NCI-H526 treated with DMSO at 0.1 percent for 48 hours (cell line): Measurements from ENCODE around the gene TFAP2D.
A peak's percentile ranks its signal among the peaks of the same experiment; 100 is the strongest.

Experiments
- DNase-seq: peaks from one replicate; lab custom pipeline; 2025; lab: John Stamatoyannopoulos, UW

TFAP2D gene

GRCh38 chr6:50720623-50721022, 7.3 kb downstream of the TFAP2D start:
- no peak for DNase-seq

DNA sequence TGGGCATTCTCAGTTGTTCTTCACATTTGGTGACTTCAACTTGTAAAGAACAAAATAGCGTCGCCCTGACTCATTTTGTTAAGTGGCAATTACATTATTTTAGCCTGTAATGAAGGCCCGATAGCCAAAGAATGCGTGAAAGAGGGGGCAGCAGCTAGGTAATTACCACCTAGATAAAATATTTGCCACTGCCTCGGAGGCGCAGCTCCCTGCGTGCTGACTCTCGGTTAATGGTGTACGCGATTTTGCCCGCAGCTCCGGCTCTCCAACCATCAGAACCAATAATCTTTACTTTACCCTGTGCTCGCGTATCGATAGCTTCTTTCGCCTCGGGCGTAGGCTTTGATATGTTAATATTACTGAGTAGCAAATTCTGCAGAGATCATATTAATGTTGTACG, 8.7 kb downstream of the TFAP2D start:
- no peak for DNase-seq

GRCh38 chr6:50722829-50723554, 9.7 kb downstream of the TFAP2D start:
- no peak for DNase-seq

DNA sequence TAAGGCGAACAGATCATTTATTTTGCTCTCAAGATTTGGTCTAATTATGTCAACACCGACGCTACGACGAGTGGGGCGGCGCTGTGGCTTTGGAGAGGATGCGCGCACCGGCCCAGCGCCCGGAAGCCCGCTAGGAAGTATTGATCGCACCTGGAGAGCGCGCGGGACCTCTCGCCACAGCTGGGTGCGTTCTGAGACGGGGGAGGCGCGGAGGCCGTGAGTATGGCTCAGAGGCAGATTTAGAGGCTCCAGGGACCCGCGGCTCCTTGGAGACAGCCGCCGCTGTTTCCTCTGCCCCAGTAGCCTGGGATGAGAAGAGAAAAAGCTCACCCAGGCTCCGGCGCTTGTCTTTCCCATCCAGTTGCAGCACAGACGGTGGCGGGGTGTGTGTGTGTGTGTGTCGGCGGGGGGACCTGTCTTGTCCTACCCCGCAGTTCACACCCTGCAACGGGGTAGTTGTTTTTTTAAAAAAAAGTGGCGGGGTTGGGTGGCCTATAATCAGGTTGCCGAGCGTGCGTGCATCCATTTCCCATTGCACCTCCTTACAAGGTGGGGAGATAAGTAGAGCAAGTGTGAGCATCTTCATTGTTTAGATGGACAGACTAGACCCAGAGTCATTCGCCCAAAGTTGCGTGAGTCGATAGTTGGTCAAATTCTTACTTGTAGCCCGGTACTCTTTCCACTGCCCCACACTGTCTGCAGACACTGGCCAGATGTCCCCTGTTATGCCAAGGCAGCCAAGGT, 11.2 kb downstream of the TFAP2D start:
- no peak for DNase-seq

GRCh38 chr6:50734488-50734887, 21.2 kb downstream of the TFAP2D start:
- DNase-seq = no peak

GRCh38 chr6:50742161-50742560, 28.8 kb downstream of the TFAP2D start:
- no peak for DNase-seq

DNA sequence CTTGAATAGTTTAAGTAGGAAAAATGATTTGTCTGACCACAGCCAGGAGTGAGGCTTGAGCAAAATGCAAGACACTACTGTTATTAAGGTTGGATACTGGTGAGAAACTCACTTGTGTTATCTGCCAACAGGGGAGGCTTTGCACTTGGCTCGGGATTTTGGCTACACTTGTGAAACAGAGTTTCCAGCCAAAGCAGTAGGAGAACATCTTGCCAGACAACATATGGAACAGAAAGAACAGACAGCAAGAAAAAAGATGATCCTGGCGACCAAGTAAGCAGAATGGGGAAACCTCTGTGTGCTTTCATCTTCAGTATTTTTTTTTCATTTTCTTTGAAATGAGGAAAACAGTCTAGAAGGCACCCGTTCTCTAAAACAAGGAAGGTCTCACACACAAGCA, 31.6 kb downstream of the TFAP2D start:
- DNase-seq = no peak

DNA sequence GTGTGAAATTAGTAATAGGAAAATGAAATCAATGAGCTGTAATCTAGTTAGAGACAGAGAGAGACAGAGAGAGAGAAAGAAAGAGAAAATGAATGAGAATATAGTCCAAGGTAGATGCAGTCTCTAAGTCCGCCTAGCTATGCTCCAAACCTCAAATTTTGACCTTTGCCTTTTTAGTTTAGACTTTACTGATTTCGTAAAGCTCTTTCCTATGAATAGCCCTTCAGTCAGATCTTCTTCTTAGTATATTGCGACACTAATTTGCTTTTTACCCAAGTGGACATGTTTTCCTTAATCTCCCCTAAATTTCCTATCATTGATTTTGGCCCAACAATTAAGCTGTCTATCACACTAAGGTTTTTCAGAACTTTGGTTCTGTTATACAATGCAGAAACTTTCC, 49.5 kb downstream of the TFAP2D start:
- no peak for DNase-seq

DNA sequence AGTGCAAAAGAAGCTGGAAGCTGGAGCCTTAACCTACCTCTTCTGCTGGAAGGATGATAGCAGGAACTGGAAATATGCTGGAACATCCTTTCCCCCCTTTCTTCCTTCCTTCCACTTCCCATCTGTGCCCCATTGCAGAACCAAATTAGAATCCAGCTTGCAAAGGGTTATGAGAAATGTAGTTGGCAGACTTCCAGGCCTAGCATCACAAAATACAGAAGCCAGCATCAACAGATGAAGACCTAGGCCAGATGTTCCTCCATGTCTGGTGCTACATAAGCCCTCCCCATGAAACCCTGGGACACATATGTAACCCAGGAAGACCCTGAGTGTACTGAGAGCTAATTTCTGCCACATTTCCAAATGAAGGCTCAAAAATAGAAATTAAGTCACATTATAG, 65.4 kb downstream of the TFAP2D start:
- DNase-seq = no peak

DNA sequence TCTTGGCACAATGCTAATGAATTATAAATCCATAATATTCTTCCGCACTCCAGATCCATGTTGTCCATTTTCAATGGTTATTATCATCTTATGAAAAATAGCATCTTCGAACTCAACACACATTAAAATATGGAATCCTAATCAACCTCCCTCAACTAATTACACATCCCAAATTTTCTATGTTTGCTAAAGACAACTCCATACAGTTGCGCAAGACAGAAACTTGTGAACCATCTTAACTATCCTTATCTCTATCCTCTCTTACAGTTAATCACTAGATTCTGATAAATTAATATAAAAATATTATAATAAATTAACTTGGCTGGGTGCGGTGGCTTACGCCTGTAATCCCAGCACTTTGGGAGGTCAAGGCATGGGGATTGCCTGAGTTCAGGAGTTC, 67.1 kb downstream of the TFAP2D start:
- no peak for DNase-seq

DNA sequence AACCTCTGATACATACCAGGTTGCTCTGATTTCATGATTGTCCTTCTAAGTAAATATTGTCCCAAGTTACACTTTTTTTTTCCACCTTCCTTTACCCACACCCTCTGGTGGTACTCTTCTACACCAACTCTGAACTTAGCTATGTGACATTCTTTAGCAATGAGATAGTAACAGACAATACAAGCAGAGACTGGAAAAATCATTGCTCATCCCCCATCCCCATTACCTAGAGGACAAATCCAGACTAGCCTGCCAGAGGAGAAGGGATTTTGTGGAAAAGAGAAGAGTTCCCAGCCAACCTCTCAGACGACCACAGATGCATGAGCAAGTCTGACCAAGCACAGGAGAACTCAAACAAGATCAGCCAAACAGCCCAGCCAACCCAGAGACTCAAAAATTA, 72.6 kb downstream of the TFAP2D start:
- no peak for DNase-seq

- peak; percentile 24 for DNase-seq
These were observed 78.7 kb downstream of the TFAP2D start for GRCh38 chr6:50791900-50792508.

DNA sequence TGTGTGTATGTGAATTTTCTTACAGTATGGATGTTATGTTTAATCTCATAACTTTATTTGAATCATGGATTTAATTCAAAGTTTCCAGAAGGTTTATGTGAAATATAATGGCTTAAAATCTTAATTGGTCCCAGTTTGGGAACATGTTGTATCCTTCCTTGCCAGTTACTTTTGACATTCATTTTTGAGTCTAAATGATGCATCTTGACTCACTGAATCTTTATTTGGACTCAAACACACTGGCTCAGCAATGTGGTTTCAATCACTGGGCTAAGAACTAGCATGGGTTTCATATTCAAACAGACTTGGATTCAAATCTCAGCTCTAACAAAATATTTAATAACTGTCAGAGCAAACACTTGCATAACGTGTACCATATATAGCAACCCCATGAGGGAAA, 79.4 kb downstream of the TFAP2D start:
- no peak for DNase-seq

DNA sequence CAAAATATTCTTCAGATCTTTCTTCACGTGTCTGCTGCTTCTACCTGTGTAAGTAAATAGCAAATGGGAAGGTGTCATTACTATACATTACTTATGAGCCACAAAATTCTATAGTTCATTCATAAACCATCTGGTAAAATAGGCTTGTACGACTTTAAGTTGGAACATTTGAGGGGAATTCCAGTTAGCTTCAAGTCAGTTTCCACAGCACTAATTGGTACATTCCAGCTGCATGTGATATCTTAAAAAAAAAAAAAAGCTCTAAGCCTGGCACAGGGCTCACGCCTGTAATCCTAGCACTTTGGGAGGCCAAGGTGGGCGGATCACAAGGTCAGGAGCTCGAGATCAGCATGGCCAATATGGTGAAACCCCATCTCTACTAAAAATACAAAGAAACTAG, 82.2 kb downstream of the TFAP2D start:
- DNase-seq = no peak

- no peak for DNase-seq
These were observed 91.0 kb downstream of the TFAP2D start for GRCh38 chr6:50804283-50804682.

GRCh38 chr6:50807035-50807434, 93.7 kb downstream of the TFAP2D start:
- no peak for DNase-seq

- DNase-seq = no peak
These were observed 102.2 kb downstream of the TFAP2D start for GRCh38 chr6:50815436-50816114.

GRCh38 chr6:50816115-50816675, 102.9 kb downstream of the TFAP2D start:
- DNase-seq = peak; percentile 80

DNA sequence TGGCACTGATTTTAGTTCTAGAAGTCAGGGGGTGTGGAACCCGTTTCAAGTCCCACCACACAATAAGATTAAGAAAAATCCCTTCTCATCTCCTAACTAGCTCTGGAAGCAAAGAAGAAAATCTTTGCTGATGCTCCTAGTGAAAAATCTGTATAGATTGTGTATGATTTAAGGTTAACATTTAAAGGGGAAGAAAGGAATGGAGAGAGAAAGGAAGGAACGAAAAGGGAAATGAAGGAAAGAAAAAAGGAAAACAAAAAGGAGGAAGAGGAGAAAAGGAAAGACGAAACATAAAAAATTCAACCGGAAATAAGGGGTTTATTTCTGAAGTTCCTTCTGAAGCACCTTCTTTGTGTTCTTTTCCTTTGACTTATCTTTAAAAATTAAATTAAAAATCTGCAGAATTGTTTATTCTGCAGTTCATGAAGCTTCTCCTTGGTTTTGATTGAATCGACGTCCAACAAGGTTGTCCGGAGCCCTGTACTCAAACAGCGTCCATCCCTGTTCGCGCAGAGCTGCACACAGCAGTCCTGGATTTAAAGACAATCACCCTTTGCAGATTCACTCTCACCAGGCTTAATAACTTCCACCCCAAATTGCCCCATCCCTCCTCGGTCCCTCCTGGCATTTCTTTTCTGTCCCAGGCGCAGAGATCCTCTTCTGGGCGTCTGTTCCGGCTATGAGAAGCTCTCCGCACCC, 103.8 kb downstream of the TFAP2D start:
- no peak for DNase-seq

DNA sequence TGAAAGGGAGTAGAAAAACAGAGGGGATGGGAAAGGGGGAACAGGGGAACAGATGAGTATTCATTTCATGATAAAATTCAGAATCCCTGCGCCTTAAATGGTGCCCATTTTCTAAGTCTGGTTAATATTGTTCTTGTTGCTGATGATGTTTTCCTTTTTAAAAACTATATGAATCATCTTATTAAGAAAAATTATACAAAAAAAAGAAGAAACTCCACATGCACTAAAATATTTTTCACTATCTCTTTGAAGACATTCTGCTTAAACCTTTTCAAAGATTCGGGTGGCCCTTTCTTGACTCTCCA, 104.3 kb downstream of the TFAP2D start:
- DNase-seq = no peak

- DNase-seq = no peak
These were observed 104.7 kb downstream of the TFAP2D start for GRCh38 chr6:50818020-50818419.

DNA sequence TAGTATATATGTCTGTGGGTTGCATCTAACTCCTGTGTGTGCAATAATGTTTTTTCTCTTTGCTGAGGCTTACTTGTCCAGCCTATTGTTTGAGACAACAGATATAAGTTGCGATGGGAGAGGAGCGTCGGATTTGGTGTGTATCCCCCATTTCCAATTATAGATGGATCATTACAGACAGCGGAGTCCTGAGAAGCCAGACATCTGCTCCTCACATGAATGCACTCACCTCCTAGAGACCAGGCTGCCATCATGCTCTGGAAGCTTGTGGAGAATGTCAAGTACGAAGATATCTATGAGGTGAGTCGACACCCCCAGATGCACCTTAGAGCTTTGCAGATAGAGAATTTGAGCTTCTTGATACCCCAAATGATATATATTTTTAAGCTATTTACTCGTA, 105.3 kb downstream of the TFAP2D start, which contains the start of gene TFAP2B:
TSS of gene TFAP2B (plus strand) at position 199 of the 400 bp plus-strand sequence. CDS start at position 220, 21 bp downstream.
- DNase-seq = no peak
